ENCODE measurements around the gene HP1BP3. TPM values are rescaled to one million over a fixed set of nuclear protein-coding genes. Genes with fewer than 3 reads are reported as not detected.
"Not testable (repeated sequence)": the region's sequence is repeated elsewhere in the genome, so short reads cannot be mapped to it uniquely, and the experiment has no call there.

The HP1BP3 gene
- total and polyA plus RNA-seq, 12 donors = 54.4 to 148 (median 129) TPM

- Histone ChIP-seq H3K9me3 (no peaks in the 10 kb centered on the region), H3K27ac (no peak overlapping the region), H3K27me3 (no peaks in the 10 kb centered on the region), H3K36me3 (no peaks in the 10 kb centered on the region), H3K4me1 (peaks cover 0 to 4% (median under 1%) of the 10 kb centered on the region in 9 donors), H3K4me3 (no peak overlapping the region)
- no peak for TF ChIP-seq CTCF (IDR thresholded peaks at IDR 0.05)
- 97 to 99% methylated on average over 4 of the region's 4 CpGs for WGBS, 2 donors
- intact Hi-C loops (cut with DNase I) = no loop called here
- no peak for DNase-seq
- no peak for ATAC-seq
These were observed 6.1 kb upstream of the HP1BP3 start for GRCh38 chr1:20793236-20793635.

DNA sequence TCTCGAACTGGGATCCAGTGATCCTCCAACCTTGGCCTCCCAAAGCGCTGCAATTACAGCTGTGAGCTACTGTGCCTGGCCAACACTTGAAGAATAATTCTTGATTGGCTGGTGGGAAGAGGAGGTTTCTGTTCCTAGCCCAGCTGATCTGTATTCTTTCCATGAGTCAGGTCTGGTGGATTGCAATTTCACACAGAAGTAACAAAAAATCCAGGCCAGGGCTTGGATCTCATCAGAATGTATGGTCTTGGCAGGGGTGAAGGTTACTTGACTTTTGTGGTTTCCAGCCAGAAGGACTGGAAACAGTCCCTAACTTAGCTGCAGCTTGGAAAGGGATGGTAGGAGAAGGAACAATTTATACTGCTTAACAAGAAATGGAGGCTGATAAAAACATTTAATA lies 5.1 kb upstream of the HP1BP3 start:
- Histone ChIP-seq H3K36me3 (no peaks in the 10 kb centered on the region), H3K4me1 (peaks cover 0 to 11% (median 7%) of the 10 kb centered on the region in 9 donors), H3K4me3 (no peak overlapping the region), H3K27ac (no peak overlapping the region), H3K9me3 (no peaks in the 10 kb centered on the region), H3K27me3 (no peaks in the 10 kb centered on the region)
- DNase-seq (no peak), ATAC-seq (no peak)
- intact Hi-C loops (cut with DNase I) = no loop called here
- no peak for TF ChIP-seq CTCF (IDR thresholded peaks at IDR 0.05)
- WGBS, 2 donors = 80 to 88% methylated on average over 2 of the region's 2 CpGs

DNA sequence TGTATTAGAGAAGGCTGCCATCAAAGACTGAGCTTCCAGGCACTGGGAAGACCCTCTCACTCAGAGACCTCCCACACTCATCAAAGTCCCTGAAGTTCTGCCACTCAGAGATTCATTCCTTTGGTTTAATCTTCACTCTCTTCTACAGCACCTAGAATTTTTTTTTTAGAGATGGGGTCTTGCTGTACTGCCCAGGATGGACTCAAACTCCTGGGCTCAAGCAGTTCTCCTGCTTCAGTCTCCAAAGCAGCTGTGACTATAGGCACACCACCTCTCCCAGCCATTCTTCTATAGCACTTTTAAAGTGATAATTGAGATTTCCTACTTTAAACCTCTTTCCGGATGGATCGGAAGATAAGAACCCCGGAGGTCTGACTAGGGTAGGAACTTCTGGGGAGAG lies 3.7 kb upstream of the HP1BP3 start:
- intact Hi-C loops (cut with DNase I) = no loop called here
- H3K36me3 ChIP-seq = no peaks in the 10 kb centered on the region
- H3K4me3 ChIP-seq = no peak overlapping the region
- H3K27ac ChIP-seq = no peak overlapping the region
- DNase-seq (no peak), ATAC-seq (no peak)
- H3K4me1 ChIP-seq = peaks cover 0 to 11% (median 9%) of the 10 kb centered on the region in 9 donors
- 61 to 71% methylated on average over 3 of the region's 3 CpGs for WGBS, 2 donors
- no peaks in the 10 kb centered on the region for H3K27me3 ChIP-seq
- H3K9me3 ChIP-seq = no peaks in the 10 kb centered on the region
- no peak for TF ChIP-seq CTCF (IDR thresholded peaks at IDR 0.05)

GRCh38 chr1:20789598-20789997 lies 2.5 kb upstream of the HP1BP3 start:
- 94% methylated on average over 9 of the region's 9 CpGs for WGBS, 2 donors

More at GRCh38 chr1:20789598-20789997, 2.5 kb upstream of the HP1BP3 start:
- not testable (repeated sequence) for DNase-seq, H3K4me3 ChIP-seq, H3K36me3 ChIP-seq, ATAC-seq, H3K9me3 ChIP-seq, H3K27me3 ChIP-seq, H3K27ac ChIP-seq
- peaks cover 0 to 21% (median 20%) of the 10 kb centered on the region in 9 donors for H3K4me1 ChIP-seq
- intact Hi-C loops (cut with DNase I) = loop anchor here in 2 of 10 donors (10.0 kb wide), 2 partner anchors 95 to 405 kb away; no protein-coding TSS in a partner anchor
